Measurements from ENCODE around the gene SLC35E1. TPM values are rescaled to one million over a fixed set of nuclear protein-coding genes. Genes with fewer than 3 reads are reported as not detected.

SLC35E1 gene
- total RNA-seq, 1 experiment from 2014 or later, result 24.7 TPM

DNA sequence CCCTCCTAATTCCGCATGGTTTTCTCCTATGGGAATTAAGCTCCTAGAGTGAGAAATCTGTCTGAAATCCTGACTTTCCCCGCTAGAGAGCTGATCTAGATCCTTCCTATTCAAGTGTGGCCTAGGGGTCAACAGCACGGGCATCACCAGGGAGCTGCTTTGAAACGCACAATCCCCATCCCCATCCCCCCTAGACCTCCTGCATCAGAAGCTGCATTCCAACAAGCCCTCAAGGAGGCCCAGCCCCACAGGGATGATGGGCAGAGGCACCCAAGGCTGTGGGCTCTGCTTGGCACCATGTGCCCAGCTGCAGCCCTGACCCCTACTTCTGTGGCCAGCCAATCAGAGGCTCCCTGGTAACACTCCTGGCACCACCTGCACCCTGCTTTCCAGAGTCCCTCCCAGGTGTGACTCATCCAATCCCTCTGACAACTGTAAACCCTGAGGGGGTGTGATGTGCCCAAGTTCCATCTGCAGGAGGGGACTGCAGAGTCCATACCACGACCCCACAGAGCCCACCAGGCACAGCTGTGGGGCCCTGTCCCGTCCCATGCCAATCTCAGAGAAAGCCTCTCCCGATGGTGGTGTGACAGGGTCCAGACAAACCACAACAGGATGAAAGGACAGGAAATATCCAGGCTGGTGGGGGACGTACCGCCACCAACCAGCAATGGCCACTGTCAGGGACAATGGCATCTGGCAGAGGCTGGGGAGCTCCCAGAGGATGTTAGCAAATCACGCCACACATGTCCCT is 19.8 kb upstream of the SLC35E1 start:
- H3K9me3 ChIP-seq (replicated peaks), result no peaks in the 10 kb centered on the region
- H3K36me3 ChIP-seq, result peaks cover 3% of the 10 kb centered on the region; the same call in 1 of the 2 replicates
- H3K4me3 ChIP-seq, result no peak overlapping the region
- no peak for DNase-seq (ENCODE audit: low read depth in 1 of 2, low spot score in 2 of 2)
- H3K27me3 ChIP-seq (replicated peaks), result no peaks in the 10 kb centered on the region
- H3K27ac ChIP-seq, result no peak overlapping the region
- H3K4me1 ChIP-seq (replicated peaks), result peaks cover 10% of the 10 kb centered on the region

DNA sequence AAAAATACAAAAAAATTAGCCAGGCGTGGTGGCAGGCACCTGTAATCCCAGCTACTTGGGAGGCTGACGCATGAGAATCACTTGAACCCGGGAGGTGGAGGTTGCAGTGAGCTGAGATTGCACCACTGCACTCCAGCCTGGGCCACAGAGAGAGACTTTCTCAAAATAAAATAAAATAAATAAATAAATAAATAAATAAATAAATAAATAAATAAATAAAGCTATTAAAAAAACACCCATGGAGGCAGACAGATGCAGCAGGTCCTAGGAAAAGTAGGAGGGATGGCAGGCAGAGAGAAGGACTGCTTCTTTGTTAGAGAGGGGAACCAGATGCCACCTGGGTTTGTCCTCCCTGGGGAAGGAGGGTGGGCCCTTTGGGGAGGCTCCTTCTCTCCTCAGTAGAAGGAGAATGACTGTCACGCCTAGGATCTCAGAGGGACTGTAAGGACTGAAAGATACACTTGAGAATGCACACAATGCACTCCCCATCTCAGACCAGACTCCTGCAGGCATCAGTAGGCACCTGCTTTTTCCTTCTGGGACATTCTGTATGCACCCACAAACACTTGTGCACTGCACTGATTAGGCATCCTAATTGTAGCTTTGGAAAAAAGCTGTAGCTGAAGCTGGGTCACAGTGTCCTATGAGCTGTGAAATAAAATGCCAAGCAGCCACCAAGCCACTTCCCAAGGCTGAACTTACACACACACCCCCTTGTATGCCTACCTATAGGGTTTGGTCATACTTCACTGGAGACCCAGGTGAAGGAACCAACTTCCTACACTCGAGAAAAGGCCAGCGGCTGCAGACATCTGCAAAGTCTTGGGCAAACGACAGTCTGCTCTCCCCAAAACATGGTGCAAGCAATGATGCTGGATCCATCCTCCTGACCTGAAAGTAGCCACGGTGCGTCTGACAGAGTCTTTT is 18.9 kb upstream of the SLC35E1 start:
- H3K27ac ChIP-seq, result no peak overlapping the region
- no peak overlapping the region for H3K4me3 ChIP-seq
- H3K27me3 ChIP-seq (replicated peaks), result no peaks in the 10 kb centered on the region
- H3K4me1 ChIP-seq (replicated peaks), result peaks cover 12% of the 10 kb centered on the region
- peaks cover 3% of the 10 kb centered on the region; the same call in 1 of the 2 replicates for H3K36me3 ChIP-seq
- H3K9me3 ChIP-seq (replicated peaks), result no peaks in the 10 kb centered on the region
- no peak for DNase-seq (ENCODE audit: low read depth in 1 of 2, low spot score in 2 of 2)

DNA sequence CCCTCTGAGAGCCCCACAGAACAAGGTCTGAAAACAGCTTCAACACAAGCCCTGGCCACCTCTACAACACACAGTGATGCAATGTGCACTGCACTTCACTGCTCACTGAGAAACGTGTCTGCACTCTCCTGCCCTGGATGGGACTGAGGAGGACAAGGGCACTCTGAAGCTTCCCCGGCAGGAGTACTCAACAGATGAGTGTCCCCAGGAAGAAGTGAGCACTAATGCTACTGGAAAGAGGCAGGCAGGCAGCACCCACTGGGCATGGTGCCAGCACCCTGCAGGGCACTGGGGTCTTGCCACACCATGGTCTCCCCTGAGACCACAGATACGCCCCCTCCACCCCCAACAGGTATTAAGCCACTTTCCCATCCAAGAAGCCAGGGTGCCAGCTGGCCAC is 17.7 kb upstream of the SLC35E1 start:
- Histone ChIP-seq H3K9me3 (replicated peaks) (no peaks in the 10 kb centered on the region), H3K4me1 (replicated peaks) (peaks cover 12% of the 10 kb centered on the region), H3K27ac (no peak overlapping the region), H3K4me3 (no peak overlapping the region), H3K36me3 (peaks cover 6% of the 10 kb centered on the region; the same call in 1 of the 2 replicates), H3K27me3 (replicated peaks) (no peaks in the 10 kb centered on the region)
- no peak for DNase-seq (ENCODE audit: low read depth in 1 of 2, low spot score in 2 of 2)

DNA sequence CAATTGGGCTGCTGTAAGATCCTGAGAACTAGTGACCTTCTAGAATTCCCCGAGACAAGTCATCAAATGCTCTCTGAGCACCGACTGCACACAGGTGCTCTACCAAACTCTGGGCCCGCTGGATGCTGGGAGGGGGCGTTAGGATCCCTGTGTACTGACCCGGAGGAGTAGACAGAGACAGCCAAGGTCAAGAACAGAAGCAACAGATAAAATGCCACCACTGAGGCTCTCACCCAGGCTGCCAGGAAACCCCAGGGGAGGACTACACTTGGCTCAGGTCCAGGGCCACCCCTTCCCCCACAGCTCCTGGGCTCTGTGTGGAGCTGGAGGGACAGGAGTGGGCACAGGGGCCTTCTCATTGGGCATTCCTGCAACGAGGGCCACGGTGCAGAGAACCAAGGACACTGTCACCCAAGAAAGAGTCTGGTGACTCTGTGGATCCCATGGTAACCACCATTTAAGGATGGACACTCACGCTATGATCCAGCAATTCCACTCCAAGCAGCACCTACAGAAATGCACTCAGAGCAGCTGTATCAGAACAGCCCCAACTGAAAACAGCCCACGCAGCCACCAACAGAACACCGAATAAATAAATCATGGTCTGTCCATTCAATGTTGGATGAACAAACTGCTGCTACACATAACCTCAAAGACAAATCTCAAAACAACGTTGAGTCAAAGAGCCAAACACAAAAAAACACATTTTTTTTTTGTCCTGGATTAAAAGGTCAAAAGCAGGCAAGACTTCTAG is 16.8 kb upstream of the SLC35E1 start:
- no peaks in the 10 kb centered on the region for H3K27me3 ChIP-seq (replicated peaks)
- H3K4me3 ChIP-seq, result no peak overlapping the region
- H3K27ac ChIP-seq, result no peak overlapping the region
- H3K4me1 ChIP-seq (replicated peaks), result peaks cover 19% of the 10 kb centered on the region
- H3K36me3 ChIP-seq, result peaks cover 6% of the 10 kb centered on the region; the same call in 1 of the 2 replicates
- no peak for DNase-seq (ENCODE audit: low read depth in 1 of 2, low spot score in 2 of 2)
- no peaks in the 10 kb centered on the region for H3K9me3 ChIP-seq (replicated peaks)

DNA sequence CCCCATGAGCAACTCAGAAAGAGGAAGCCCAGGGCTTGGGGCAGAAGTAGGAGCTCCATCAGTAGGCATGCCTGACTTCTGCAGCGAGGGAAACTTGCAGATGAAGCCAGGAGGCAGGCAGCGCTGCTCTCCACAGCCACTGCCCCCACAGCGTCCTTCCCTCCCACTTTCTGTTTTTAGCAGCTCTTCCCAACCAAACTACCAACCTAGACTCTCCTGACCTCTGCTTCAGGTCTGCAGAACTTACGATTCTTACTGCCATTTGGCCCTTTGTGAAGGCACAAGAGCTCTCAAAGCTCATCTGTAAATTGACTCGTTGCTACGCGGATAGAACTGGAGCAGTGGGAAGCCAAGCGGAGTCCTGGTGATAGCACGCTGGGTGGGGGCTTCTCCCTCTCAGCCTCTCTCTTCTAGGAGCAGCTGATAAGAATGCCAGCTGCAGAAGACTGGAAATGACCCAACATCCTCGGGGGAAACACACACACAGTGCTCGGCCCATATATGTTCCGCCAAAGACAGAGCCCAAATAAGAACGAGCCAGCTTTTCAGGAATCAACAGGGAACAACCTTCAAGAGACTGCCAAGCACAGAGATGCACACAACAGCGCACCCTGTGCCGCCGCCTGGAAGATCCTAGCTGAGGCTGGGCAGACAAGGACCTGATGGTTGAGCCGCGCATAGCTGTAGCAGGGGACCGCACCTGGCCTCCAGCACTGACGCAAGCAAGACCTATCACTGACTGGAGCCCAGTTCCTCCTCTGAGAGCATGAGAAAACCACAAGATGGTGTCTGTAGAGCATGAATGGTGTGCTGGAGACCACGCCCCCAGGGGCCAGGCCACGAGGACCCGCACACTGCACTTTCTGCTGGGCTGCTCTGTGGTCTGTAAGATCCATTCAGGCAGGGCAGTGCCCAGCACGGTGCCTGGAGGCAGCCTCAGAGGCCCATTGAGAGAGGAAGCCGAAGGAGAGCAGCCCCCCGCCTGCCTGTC is 15.9 kb upstream of the SLC35E1 start:
- Histone ChIP-seq H3K4me1 (replicated peaks) (peaks cover 24% of the 10 kb centered on the region), H3K27me3 (replicated peaks) (no peaks in the 10 kb centered on the region), H3K36me3 (peaks cover 12% of the 10 kb centered on the region), H3K27ac (no peak overlapping the region), H3K4me3 (no peak overlapping the region), H3K9me3 (replicated peaks) (no peaks in the 10 kb centered on the region)
- DNase-seq (ENCODE audit: low read depth in 1 of 2, low spot score in 2 of 2), result no peak

DNA sequence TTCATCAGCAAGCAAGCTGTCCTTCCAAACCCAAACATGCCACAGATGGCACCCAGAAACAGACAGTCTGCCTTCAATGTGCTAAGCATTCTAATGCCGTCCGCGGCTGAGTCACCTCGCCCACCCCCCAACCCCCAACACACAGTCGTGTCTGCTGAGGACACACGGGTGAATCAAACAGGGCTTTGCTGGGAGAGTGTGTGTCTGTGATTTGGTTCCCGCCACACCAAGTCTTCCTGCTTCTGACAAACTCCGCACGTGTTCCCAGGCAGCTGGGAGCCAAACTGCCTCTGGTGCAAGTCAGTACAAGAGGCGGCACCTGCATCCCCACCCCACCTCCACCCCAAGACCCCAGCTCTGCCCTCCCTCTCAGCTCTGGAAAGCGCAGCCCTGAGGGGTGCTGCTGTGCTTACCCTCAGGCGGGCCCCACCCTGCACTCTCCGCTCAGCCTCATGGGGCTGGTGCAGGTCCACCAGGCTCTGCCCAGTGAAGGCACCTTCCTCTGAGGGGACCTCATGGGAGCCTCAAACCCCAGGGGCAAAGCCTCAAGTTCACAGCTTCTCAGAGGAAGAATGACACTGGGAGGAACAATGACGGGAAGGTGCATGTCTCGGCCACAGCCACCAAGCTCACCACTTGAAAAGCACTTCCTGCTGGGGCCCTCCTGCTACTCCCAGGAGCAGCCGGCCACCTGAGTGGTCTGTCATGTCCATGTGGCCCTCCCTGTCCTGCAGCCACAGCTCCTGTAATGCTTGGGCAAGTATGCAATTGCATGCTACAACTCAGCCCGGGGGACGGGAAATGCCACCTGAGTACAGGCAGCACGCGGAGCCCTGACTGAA is 15.0 kb upstream of the SLC35E1 start:
- H3K9me3 ChIP-seq (replicated peaks), result no peaks in the 10 kb centered on the region
- H3K4me3 ChIP-seq, result no peak overlapping the region
- no peak for DNase-seq (ENCODE audit: low read depth in 1 of 2, low spot score in 2 of 2)
- H3K27ac ChIP-seq, result no peak overlapping the region
- peaks cover 13% of the 10 kb centered on the region for H3K36me3 ChIP-seq
- H3K4me1 ChIP-seq (replicated peaks), result peaks cover 24% of the 10 kb centered on the region
- H3K27me3 ChIP-seq (replicated peaks), result no peaks in the 10 kb centered on the region

DNA sequence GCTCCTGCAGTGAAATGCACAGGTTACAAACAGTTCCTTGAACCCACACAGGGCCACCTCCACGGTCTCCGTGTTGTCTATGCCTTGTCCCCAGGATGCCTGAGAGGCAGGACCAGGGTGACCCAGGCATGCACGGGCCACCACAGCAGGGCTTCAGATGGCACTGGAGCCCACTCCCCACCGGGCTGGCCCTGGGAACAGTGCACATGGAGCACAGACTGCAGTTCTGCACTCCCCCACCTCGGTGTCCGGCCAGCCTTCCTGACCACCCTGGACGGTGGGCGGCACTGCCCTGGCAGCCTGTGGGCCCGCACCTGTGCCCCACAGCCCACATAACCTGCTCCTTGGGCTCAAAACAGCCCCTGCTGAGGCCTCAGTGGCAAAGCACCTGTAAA is 14.3 kb upstream of the SLC35E1 start:
- Histone ChIP-seq H3K4me1 (replicated peaks) (peaks cover 24% of the 10 kb centered on the region), H3K36me3 (peaks cover 21% of the 10 kb centered on the region), H3K9me3 (replicated peaks) (no peaks in the 10 kb centered on the region), H3K27me3 (replicated peaks) (no peaks in the 10 kb centered on the region), H3K4me3 (no peak overlapping the region), H3K27ac (no peak overlapping the region)
- no peak for DNase-seq (ENCODE audit: low read depth in 1 of 2, low spot score in 2 of 2)

DNA sequence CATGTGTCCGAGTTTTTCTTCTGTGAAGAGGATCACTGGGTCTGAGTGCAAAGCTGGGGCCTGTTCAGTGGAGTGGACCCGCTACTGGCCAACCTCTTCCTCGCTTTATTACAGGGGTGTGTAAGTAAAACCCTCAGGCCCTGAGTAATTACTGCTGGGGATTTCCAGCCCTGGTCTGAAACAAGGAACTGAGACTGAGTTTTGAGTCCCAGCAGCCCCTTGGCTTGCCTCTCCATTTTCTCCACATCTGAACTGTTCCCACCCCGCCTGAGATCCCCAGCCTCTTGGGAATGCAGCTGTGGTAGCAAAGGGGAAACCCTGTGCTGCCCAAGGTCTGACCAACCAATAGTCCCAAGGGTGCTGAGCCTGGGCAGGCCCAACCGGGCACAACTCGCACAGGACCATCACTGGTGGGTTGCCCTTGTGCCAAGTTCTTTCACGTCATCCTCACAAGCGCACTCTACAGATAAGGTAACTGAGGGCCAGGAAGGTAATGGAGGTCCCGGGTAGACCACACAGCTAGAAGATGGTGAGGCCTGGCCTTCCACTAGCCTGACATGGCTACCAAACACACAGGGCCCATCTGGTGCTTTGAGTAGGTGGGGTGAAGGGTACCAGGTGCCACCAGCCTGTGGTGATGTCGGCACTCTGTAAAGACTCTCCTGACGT is 13.7 kb upstream of the SLC35E1 start:
- no peak for DNase-seq (ENCODE audit: low read depth in 1 of 2, low spot score in 2 of 2)
- Histone ChIP-seq H3K4me3 (no peak overlapping the region), H3K36me3 (peaks cover 22% of the 10 kb centered on the region), H3K4me1 (replicated peaks) (peaks cover 24% of the 10 kb centered on the region), H3K9me3 (replicated peaks) (no peaks in the 10 kb centered on the region), H3K27ac (no peak overlapping the region), H3K27me3 (replicated peaks) (no peaks in the 10 kb centered on the region)

DNA sequence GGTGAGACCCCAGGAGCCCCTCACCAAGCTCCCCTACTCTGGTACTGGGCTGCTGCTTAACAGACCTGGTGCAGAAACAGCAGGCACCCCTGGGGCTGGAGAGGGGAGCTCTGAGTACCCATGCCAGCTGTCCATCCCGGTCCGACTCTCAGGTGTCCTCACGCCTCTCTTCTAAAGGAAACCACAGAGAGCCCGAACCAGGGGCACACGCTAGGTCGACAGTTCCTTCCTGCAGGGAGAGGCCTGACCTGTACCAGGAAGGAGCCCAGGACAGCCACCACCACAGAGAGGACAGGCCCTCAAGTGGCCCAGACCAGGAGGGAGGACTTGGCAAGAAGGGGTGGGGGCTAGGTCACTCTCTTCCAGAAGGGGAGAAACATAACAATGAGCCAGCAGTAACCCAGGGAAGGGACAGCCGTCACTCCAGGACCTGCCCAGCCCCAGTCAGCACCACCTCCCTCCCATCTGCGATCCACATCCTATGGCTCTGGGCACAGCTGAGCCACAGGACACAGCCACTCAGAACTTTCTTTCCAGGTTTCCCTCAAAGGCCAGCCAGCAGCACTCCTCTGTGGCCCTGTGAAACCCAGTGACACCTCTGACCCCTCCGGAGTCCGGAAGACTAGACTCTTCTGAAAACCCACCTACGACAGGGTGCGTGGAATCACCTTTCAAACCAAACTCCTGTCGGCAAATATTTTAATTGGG is 13.0 kb upstream of the SLC35E1 start:
- Histone ChIP-seq H3K4me1 (replicated peaks) (peaks cover 24% of the 10 kb centered on the region), H3K9me3 (replicated peaks) (no peaks in the 10 kb centered on the region), H3K36me3 (peaks cover 27% of the 10 kb centered on the region), H3K4me3 (no peak overlapping the region), H3K27ac (no peak overlapping the region), H3K27me3 (replicated peaks) (no peaks in the 10 kb centered on the region)
- DNase-seq (ENCODE audit: low read depth in 1 of 2, low spot score in 2 of 2), result no peak

DNA sequence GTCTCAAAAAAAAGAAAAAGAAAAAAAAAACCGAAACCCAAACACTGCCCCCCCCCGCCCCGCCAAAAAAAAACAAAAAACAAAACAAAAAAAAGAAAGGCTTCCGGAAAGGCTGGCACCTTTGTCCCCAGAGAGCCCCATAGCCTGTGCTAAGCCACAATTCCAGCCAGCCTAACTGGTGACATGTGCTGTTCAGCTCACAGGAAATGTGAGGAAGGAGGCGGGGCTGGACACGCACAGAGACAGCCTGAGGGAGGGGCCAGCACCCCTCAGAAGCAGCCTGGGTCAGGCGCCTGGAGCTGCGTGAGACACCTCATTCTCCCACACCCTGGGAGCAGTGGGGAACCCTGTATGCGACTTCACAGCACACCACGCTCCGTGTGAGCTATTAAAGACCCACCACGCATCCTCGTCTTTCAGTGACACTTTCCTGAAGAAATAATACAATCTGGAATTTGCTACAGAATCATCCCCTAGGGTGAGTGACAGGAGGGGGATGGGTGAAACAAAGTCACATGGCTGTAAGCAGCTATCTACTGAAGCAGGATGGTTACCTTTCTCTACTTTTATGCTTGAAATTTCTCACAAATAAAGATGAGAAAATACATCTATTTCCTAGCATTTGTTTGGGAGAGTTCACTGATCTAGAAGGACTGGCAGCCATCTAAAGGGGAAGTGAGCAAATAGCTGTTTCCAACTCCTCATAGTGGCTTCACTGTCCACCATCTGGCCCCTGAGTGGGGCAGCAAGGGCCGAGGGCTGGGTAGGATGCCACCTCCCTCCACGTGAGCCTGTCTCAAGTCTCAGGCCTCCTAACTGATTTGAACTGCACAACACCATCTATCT is 12.3 kb upstream of the SLC35E1 start:
- no peak overlapping the region for H3K27ac ChIP-seq
- peak; percentile 75 to 83 for DNase-seq (ENCODE audit: low read depth in 1 of 2, low spot score in 2 of 2)
- H3K4me1 ChIP-seq (replicated peaks), result peaks cover 24% of the 10 kb centered on the region
- H3K4me3 ChIP-seq, result no peak overlapping the region
- H3K36me3 ChIP-seq, result peaks cover 31% of the 10 kb centered on the region
- no peaks in the 10 kb centered on the region for H3K9me3 ChIP-seq (replicated peaks)
- no peaks in the 10 kb centered on the region for H3K27me3 ChIP-seq (replicated peaks)

Data from SJSA1 (cell line).